Trophoblast cell (in vitro differentiated cells and primary cell): ENCODE results near the gene PLD2.

Experiments used
- DNase-seq, 2 donors: peaks; one replicate each; pipeline ENCODE4 v3.0.0-alpha.2; 2016
- H2AFZ ChIP-seq: 2 replicates; pipeline ENCODE4 v1.6.1; 2013; ENCODE audit warnings: low read length, moderate library complexity, mild to moderate bottlenecking; ENCODE audit not compliant: insufficient read depth, poor library complexity
- H2AK5ac ChIP-seq: 2 replicates; pipeline ENCODE4 v1.6.1; 2013; ENCODE audit warnings: mild to moderate bottlenecking, low read length
- H2BK120ac ChIP-seq: 2 replicates; pipeline ENCODE4 v1.6.1; 2013; ENCODE audit warnings: low read length, mild to moderate bottlenecking, moderate library complexity; ENCODE audit not compliant: insufficient read depth, poor library complexity
- H2BK12ac ChIP-seq: 2 replicates; pipeline ENCODE4 v1.6.1; 2013; ENCODE audit warnings: mild to moderate bottlenecking, low read length, moderate library complexity
- H2BK5ac ChIP-seq: 2 replicates; pipeline ENCODE4 v1.6.1; 2013; ENCODE audit warnings: low read length, low read depth, moderate library complexity, mild to moderate bottlenecking; ENCODE audit not compliant: poor library complexity
- H3K14ac ChIP-seq: 2 replicates; pipeline ENCODE4 v1.6.1; 2013; ENCODE audit warnings: mild to moderate bottlenecking, low read length
- H3K18ac ChIP-seq: 2 replicates; pipeline ENCODE4 v1.6.1; 2013; ENCODE audit warnings: mild to moderate bottlenecking, low read length
- H3K23ac ChIP-seq: 2 replicates; pipeline ENCODE4 v1.6.1; 2013; ENCODE audit warnings: low read length
- H3K27ac ChIP-seq: 2 replicates; pipeline ENCODE4 v1.5.1; 2013; ENCODE audit warnings: low read depth, mild to moderate bottlenecking, inconsistent platforms, low read length, moderate library complexity
- H3K27me3 ChIP-seq: 2 replicates; pipeline ENCODE4 v1.6.1; 2013; ENCODE audit warnings: inconsistent platforms, mild to moderate bottlenecking, low read length, moderate library complexity; ENCODE audit not compliant: insufficient read depth
- H3K36me3 ChIP-seq, 2 experiments: 1 replicate in 1 of 2; 2 replicates in 1 of 2; pipeline ENCODE4 v1.6.1; 2013; ENCODE audit warnings: low read length in 2 of 2, mild to moderate bottlenecking in 2 of 2, moderate library complexity in 1 of 2; ENCODE audit not compliant: insufficient read depth in 2 of 2, control insufficient read depth in 1 of 2
- H3K4ac ChIP-seq: 2 replicates; pipeline ENCODE4 v1.6.1; 2013; ENCODE audit warnings: low read depth, mild to moderate bottlenecking, low read length, moderate library complexity
- H3K4me1 ChIP-seq, 2 experiments: 1 replicate in 1 of 2; 2 replicates in 1 of 2; pipeline ENCODE4 v1.6.1; 2013; ENCODE audit warnings: low read length in 2 of 2, mild to moderate bottlenecking in 2 of 2, moderate library complexity in 1 of 2; ENCODE audit not compliant: insufficient read depth in 2 of 2, control insufficient read depth in 1 of 2
- H3K4me2 ChIP-seq: 2 replicates; pipeline ENCODE4 v1.6.1; 2013; ENCODE audit warnings: inconsistent platforms, mild to moderate bottlenecking, low read length, moderate library complexity
- H3K4me3 ChIP-seq: 2 replicates; pipeline ENCODE4 v1.5.1; 2013; ENCODE audit warnings: mild to moderate bottlenecking, low read depth, low read length, inconsistent platforms
- H3K79me1 ChIP-seq: one replicate; pipeline ENCODE4 v1.6.1; 2013; ENCODE audit warnings: low read length
- H3K79me2 ChIP-seq: 2 replicates; pipeline ENCODE4 v1.6.1; 2013; ENCODE audit warnings: low read length, mild to moderate bottlenecking; ENCODE audit not compliant: control insufficient read depth, insufficient read depth, poor library complexity
- H3K9ac ChIP-seq: 2 replicates; pipeline ENCODE4 v1.6.1; 2013; ENCODE audit warnings: mild to moderate bottlenecking, low read length
- H3K9me3 ChIP-seq: 2 replicates; pipeline ENCODE4 v1.6.1; 2013; ENCODE audit warnings: low read depth, mild to moderate bottlenecking, control low read depth, inconsistent platforms, low read length; ENCODE audit not compliant: insufficient read depth
- H4K12ac ChIP-seq: 2 replicates; pipeline ENCODE4 v1.6.1; 2013; ENCODE audit warnings: low read depth, mild to moderate bottlenecking, low read length, moderate library complexity
- H4K8ac ChIP-seq: 2 replicates; pipeline ENCODE4 v1.6.1; 2013; ENCODE audit warnings: low read depth, mild to moderate bottlenecking, low read length, moderate library complexity
- H4K91ac ChIP-seq: one replicate; pipeline ENCODE4 v1.6.1; 2013; ENCODE audit warnings: low read depth, mild to moderate bottlenecking, low read length, moderate library complexity
- WGBS: extraction: QIAGEN DNeasy Blood & Tissue Kit; methylation state at CpG from one replicate; pipeline ENCODE4 v1.1.7; 2013; ENCODE audit warnings: missing lambda C conversion rate; ENCODE audit not compliant: insufficient read length, insufficient coverage; ENCODE audit errors: extremely low coverage; 5-methylcytosine and 5-hydroxymethylcytosine counted together

Gene PLD2

GRCh38 chr17:4772235-4772613 lies 34.7 kb upstream of the PLD2 start:
- H3K36me3 ChIP-seq: no peaks in the 10 kb centered on the region
- H3K9me3 ChIP-seq: peaks cover 2% of the 10 kb centered on the region
- no peak overlapping the region for H2AFZ ChIP-seq
- no peaks in the 10 kb centered on the region for H3K79me1 ChIP-seq
- H2AK5ac ChIP-seq: no peak overlapping the region
- no peak for DNase-seq
- no peak overlapping the region for H4K12ac ChIP-seq
- no peak overlapping the region for H2BK5ac ChIP-seq
- H3K27ac ChIP-seq: no peak overlapping the region
- H3K79me2 ChIP-seq: no peaks in the 10 kb centered on the region
- no peak overlapping the region for H3K4me2 ChIP-seq
- WGBS: no CpG with 5 or more reads among the region's 10 CpGs
- H4K8ac ChIP-seq: no peak overlapping the region
- no peak overlapping the region for H4K91ac ChIP-seq
- H3K4me1 ChIP-seq: no peaks in the 10 kb centered on the region
- no peak overlapping the region for H3K14ac ChIP-seq
- no peak overlapping the region for H2BK12ac ChIP-seq
- no peak overlapping the region for H3K4ac ChIP-seq
- no peak overlapping the region for H3K23ac ChIP-seq
- no peaks in the 10 kb centered on the region for H3K27me3 ChIP-seq
- no peak overlapping the region for H3K4me3 ChIP-seq
- no peak overlapping the region for H3K18ac ChIP-seq
- H3K9ac ChIP-seq: no peak overlapping the region
- H2BK120ac ChIP-seq: no peak overlapping the region

GRCh38 chr17:4777969-4778760 lies 28.8 kb upstream of the PLD2 start:
- Histone ChIP-seq H3K23ac (no peak overlapping the region), H3K9me3 (peaks cover 4% of the 10 kb centered on the region), H3K4me2 (no peak overlapping the region), H3K4me3 (no peak overlapping the region), H3K9ac (no peak overlapping the region), H3K36me3 (no peaks in the 10 kb centered on the region), H2BK12ac (no peak overlapping the region), H3K79me2 (no peaks in the 10 kb centered on the region), H4K12ac (no peak overlapping the region), H3K4ac (no peak overlapping the region), H2BK120ac (no peak overlapping the region), H3K14ac (no peak overlapping the region), H3K27ac (no peak overlapping the region), H2BK5ac (no peak overlapping the region), H2AK5ac (no peak overlapping the region), H4K91ac (no peak overlapping the region), H3K4me1 (no peaks in the 10 kb centered on the region), H2AFZ (no peak overlapping the region), H3K27me3 (no peaks in the 10 kb centered on the region), H3K79me1 (no peaks in the 10 kb centered on the region), H4K8ac (no peak overlapping the region), H3K18ac (no peak overlapping the region)
- DNase-seq: peak; percentile 78 to 90
- no CpG with 5 or more reads among the region's 9 CpGs for WGBS

GRCh38 chr17:4780325-4780955 lies 26.5 kb upstream of the PLD2 start:
- Histone ChIP-seq H3K9me3 (peaks cover 5% of the 10 kb centered on the region), H3K79me1 (no peaks in the 10 kb centered on the region), H3K18ac (no peak overlapping the region), H3K4me1 (no peaks in the 10 kb centered on the region), H2AK5ac (no peak overlapping the region), H3K23ac (no peak overlapping the region), H2BK120ac (no peak overlapping the region), H3K27me3 (no peaks in the 10 kb centered on the region), H3K9ac (no peak overlapping the region), H3K4ac (no peak overlapping the region), H3K27ac (no peak overlapping the region), H4K91ac (no peak overlapping the region), H4K12ac (no peak overlapping the region), H2BK5ac (no peak overlapping the region), H2AFZ (no peak overlapping the region), H3K14ac (no peak overlapping the region), H3K4me3 (no peak overlapping the region), H3K79me2 (no peaks in the 10 kb centered on the region), H3K4me2 (no peak overlapping the region), H3K36me3 (no peaks in the 10 kb centered on the region), H4K8ac (no peak overlapping the region), H2BK12ac (no peak overlapping the region)
- no CpG with 5 or more reads among the region's 11 CpGs for WGBS
- peak; percentile 66 to 68 for DNase-seq

DNA sequence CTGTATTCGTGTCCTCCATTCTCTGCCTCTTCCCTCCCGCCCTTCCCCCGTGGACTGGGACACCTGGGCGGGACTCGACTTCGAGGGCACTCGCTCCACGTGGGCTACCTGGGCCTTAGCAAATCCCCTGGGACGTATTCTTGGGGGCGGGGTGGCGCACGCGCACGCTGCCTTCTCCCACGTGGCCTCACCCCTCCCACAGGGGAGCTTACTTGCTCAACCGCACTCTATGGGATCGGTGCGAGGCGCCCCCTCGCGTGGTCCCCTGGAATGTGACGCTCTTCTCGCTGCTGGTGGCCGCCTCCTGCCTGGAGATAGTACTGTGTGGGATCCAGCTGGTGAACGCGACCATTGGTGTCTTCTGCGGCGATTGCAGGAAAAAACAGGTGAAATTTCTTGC lies 24.3 kb upstream of the PLD2 start:
- Histone ChIP-seq H3K79me2 (no peaks in the 10 kb centered on the region), H3K9ac (no peak overlapping the region), H3K79me1 (no peaks in the 10 kb centered on the region), H2AFZ (no peak overlapping the region), H4K8ac (no peak overlapping the region), H3K18ac (no peak overlapping the region), H3K9me3 (peaks cover 5% of the 10 kb centered on the region), H3K36me3 (no peaks in the 10 kb centered on the region), H3K23ac (no peak overlapping the region), H3K14ac (no peak overlapping the region), H3K27me3 (no peaks in the 10 kb centered on the region), H3K4me3 (peak overlapping the region; percentile 33), H4K12ac (no peak overlapping the region), H3K4me1 (no peaks in the 10 kb centered on the region), H3K27ac (no peak overlapping the region), H2BK120ac (no peak overlapping the region), H3K4me2 (no peak overlapping the region), H2BK5ac (no peak overlapping the region), H2BK12ac (no peak overlapping the region), H4K91ac (no peak overlapping the region), H3K4ac (no peak overlapping the region), H2AK5ac (no peak overlapping the region)
- DNase-seq: no peak
- no CpG with 5 or more reads among the region's 28 CpGs for WGBS
